WI38 (cell line): ENCODE measurements around the gene PIK3R1.

Source experiments
- H3K4me3 ChIP-seq: 2 replicates; pipeline ENCODE4 v1.5.1; 2011; ENCODE audit warnings: low read depth, mild to moderate bottlenecking, control low read depth, low read length
- CTCF ChIP-seq: IDR thresholded peaks from 2 replicates; pipeline ENCODE4 v1.5.1; 2012; ENCODE audit warnings: low read depth, mild to moderate bottlenecking, control low read depth, low read length

Gene PIK3R1

GRCh38 chr5:68345582-68345981 lies 130.0 kb downstream of the PIK3R1 start:
- no peak for TF ChIP-seq CTCF
- H3K4me3 ChIP-seq = no peak overlapping the region

GRCh38 chr5:68347536-68347935 lies 132.0 kb downstream of the PIK3R1 start:
- no peak overlapping the region for H3K4me3 ChIP-seq
- TF ChIP-seq CTCF = no peak

GRCh38 chr5:68348447-68349222 lies 133.1 kb downstream of the PIK3R1 start:
- no peak overlapping the region for H3K4me3 ChIP-seq
- TF ChIP-seq CTCF = no peak

GRCh38 chr5:68350176-68350575 lies 134.6 kb downstream of the PIK3R1 start:
- TF ChIP-seq CTCF = no peak

More at GRCh38 chr5:68350176-68350575, 134.6 kb downstream of the PIK3R1 start:
- H3K4me3 ChIP-seq = no peak overlapping the region
